Peyer's patch (tissue), 4 donors: Measurements from ENCODE around the gene MAST4. TPM values are rescaled to one million over a fixed set of nuclear protein-coding genes. Genes with fewer than 3 reads are reported as not detected.

Experiments used
- DNase-seq, 3 donors: peaks; one replicate each; pipeline ENCODE4 v3.0.0-alpha.2; 2017 to 2019
- H3K27ac ChIP-seq, 4 donors: fragments of 200-600 bp; sonication (generic); one replicate each; pipeline ENCODE4 v1.5.1; 2016 to 2019
- H3K27me3 ChIP-seq, 2 donors: fragments of 200-600 bp; sonication (generic); one replicate each; pipeline ENCODE4 v1.5.1; 2019
- H3K36me3 ChIP-seq, 3 donors: fragments of 200-600 bp; sonication (generic); one replicate each; pipeline ENCODE4 v1.5.1; 2016 to 2019
- H3K4me1 ChIP-seq, 4 donors: fragments of 200-600 bp; sonication (generic); one replicate each; pipeline ENCODE4 v1.5.1; 2016 to 2019
- H3K4me3 ChIP-seq, 4 donors: fragments of 200-600 bp; sonication (generic); 1 replicate in 3 of 4; 2 replicates in 1 of 4; pipeline ENCODE4 v1.5.1; 2016 to 2019; ENCODE audit warnings: mild to moderate bottlenecking in 1 of 4
- H3K9me3 ChIP-seq, 4 donors: fragments of 200-600 bp; sonication (generic); one replicate each; pipeline ENCODE4 v1.5.1; 2016 to 2019; ENCODE audit warnings: mild to moderate bottlenecking in 1 of 4
- POLR2A ChIP-seq, 2 donors: fragments of 450-650 bp; IDR thresholded peaks; one replicate each; pipeline ENCODE4 v1.5.1; 2017; ENCODE audit warnings: antibody characterized with exemption in 2 of 2, mild to moderate bottlenecking in 2 of 2, moderate library complexity in 2 of 2
- total RNA-seq, 4 donors: library from RNA; depleted of rRNA; stranded (reverse); fragments of >200 nt; gene quantifications; one replicate each; pipeline ENCODE4 v1.1.0, GENCODE V29; 2016
- TF ChIP-seq, protein P1 (sequence below), 6 experiments: fragments of 450-650 bp in 4 of 6; fragments of 200-600 bp in 2 of 6; sonication (generic) in 1 of 6; IDR thresholded peaks; one replicate each; pipeline ENCODE4 v1.5.1; 2017 to 2019; ENCODE audit warnings: antibody characterized with exemption in 6 of 6, mild to moderate bottlenecking in 3 of 6, moderate library complexity in 1 of 6

MAST4 gene
- total RNA-seq, 4 donors from 2014 or later, result 20.2 to 23.1 (median 21.4) TPM

DNA sequence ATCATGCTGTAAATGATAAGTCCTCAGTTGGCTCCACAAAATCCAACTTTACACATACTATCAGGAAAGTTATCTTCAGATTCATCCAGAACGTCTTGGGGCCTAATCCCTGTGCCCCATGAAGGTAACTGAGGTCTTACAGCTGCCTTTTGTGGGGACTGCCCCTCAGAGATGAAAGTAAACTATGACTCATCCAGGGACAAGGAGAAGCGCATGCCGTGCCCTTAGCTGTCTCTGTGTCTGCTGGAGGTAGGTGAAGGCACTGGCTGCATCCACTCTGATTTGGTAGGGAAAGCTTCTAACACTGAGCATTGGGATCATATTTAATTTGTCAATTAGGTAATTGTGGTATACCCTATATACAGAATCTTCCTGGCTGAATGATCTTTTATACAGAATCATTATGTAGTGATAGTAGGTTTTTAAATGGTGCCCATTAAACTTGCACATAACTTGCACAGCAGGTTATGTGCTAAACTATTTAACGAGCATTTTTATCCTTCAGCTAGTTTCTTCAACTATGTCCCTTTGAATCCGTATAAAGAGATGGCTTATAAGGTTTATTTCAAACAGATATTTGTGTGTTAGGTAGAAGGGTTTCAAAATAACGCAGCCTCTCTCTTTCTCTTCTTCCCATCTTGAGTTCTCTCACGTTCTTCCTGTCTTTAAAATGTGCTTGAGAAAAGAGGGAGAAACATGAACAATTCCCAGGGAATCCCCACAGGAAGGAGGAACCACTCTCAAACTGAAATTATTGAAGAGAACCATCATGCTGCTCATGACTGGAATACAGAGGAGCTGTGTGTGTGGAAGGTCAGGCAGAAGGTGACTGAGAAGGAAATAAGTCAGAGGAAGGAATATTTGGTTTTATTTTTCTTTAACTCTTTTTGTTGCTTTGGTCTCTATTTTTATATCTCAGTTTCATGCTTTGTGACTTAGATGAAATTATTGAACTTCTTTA is 349.5 kb downstream of the MAST4 start:
- DNase-seq, result no peak
- H3K9me3 ChIP-seq, result no peaks in the 10 kb centered on the region
- H3K4me1 ChIP-seq, result no peaks in the 10 kb centered on the region
- H3K27me3 ChIP-seq, result no peaks in the 10 kb centered on the region
- H3K27ac ChIP-seq, result no peak overlapping the region
- H3K36me3 ChIP-seq, result no peaks in the 10 kb centered on the region
- no peak for TF ChIP-seq POLR2A (IDR thresholded peaks at IDR 0.05)
- TF ChIP-seq, protein P1, sequence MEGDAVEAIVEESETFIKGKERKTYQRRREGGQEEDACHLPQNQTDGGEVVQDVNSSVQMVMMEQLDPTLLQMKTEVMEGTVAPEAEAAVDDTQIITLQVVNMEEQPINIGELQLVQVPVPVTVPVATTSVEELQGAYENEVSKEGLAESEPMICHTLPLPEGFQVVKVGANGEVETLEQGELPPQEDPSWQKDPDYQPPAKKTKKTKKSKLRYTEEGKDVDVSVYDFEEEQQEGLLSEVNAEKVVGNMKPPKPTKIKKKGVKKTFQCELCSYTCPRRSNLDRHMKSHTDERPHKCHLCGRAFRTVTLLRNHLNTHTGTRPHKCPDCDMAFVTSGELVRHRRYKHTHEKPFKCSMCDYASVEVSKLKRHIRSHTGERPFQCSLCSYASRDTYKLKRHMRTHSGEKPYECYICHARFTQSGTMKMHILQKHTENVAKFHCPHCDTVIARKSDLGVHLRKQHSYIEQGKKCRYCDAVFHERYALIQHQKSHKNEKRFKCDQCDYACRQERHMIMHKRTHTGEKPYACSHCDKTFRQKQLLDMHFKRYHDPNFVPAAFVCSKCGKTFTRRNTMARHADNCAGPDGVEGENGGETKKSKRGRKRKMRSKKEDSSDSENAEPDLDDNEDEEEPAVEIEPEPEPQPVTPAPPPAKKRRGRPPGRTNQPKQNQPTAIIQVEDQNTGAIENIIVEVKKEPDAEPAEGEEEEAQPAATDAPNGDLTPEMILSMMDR (IDR thresholded peaks at IDR 0.05), result no peak
- H3K4me3 ChIP-seq, result no peak overlapping the region

- Histone ChIP-seq H3K4me1 (no peaks in the 10 kb centered on the region), H3K27ac (no peak overlapping the region), H3K36me3 (no peaks in the 10 kb centered on the region), H3K27me3 (no peaks in the 10 kb centered on the region), H3K4me3 (no peak overlapping the region), H3K9me3 (no peaks in the 10 kb centered on the region)
- TF ChIP-seq, protein P1 (IDR thresholded peaks at IDR 0.05), result no peak
- no peak for TF ChIP-seq POLR2A (IDR thresholded peaks at IDR 0.05)
- DNase-seq, result no peak
These were observed 351.3 kb downstream of the MAST4 start for GRCh38 chr5:66947458-66947857.

- no peaks in the 10 kb centered on the region for H3K4me1 ChIP-seq
- TF ChIP-seq, protein P1 (IDR thresholded peaks at IDR 0.05), result no peak
- TF ChIP-seq POLR2A (IDR thresholded peaks at IDR 0.05), result no peak
- H3K27me3 ChIP-seq, result no peaks in the 10 kb centered on the region
- H3K27ac ChIP-seq, result no peak overlapping the region
- H3K4me3 ChIP-seq, result no peak overlapping the region
- DNase-seq, result no peak
- no peaks in the 10 kb centered on the region for H3K9me3 ChIP-seq
- no peaks in the 10 kb centered on the region for H3K36me3 ChIP-seq
These were observed 352.9 kb downstream of the MAST4 start for GRCh38 chr5:66949066-66949465.

DNA sequence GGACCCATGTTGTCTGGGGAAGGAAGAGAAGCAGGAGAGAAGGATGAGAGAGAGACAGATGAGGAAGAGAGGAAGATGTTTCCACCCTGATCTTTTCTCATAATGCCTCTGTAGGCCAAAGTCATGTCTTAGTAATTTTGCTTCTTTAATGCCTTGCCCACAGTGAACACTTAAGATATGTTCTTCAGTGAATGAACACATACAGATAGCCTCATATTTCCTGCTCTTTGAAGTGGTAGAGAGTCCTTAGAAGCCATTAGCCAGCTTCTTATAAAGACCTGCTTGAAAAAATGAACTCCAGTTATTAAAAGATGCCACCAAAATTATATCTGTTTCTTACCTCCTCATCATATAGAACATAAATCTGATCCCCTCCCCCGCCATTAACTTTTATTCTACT is 356.0 kb downstream of the MAST4 start:
- no peak for TF ChIP-seq POLR2A (IDR thresholded peaks at IDR 0.05)
- TF ChIP-seq, protein P1 (IDR thresholded peaks at IDR 0.05), result no peak
- H3K4me3 ChIP-seq, result no peak overlapping the region
- H3K27me3 ChIP-seq, result no peaks in the 10 kb centered on the region
- H3K4me1 ChIP-seq, result no peaks in the 10 kb centered on the region
- no peaks in the 10 kb centered on the region for H3K9me3 ChIP-seq
- H3K27ac ChIP-seq, result no peak overlapping the region
- DNase-seq, result no peak
- H3K36me3 ChIP-seq, result no peaks in the 10 kb centered on the region

GRCh38 chr5:66956439-66956838 is 360.2 kb downstream of the MAST4 start:
- TF ChIP-seq POLR2A (IDR thresholded peaks at IDR 0.05), result no peak
- TF ChIP-seq, protein P1 (IDR thresholded peaks at IDR 0.05), result no peak
- Histone ChIP-seq H3K4me1 (peaks cover 0 to 7% (median 0%) of the 10 kb centered on the region in 4 donors), H3K27me3 (no peaks in the 10 kb centered on the region), H3K4me3 (no peak overlapping the region), H3K36me3 (no peaks in the 10 kb centered on the region), H3K27ac (no peak overlapping the region), H3K9me3 (no peaks in the 10 kb centered on the region)
- DNase-seq, result no peak
